Measurements from ENCODE around the gene SERPINA3. TPM values are rescaled to one million over a fixed set of nuclear protein-coding genes. Genes with fewer than 3 reads are reported as not detected.

Gene SERPINA3
- total RNA-seq, 1 experiment from 2014 or later: 0.17 TPM

GRCh38 chr14:94568186-94568585 lies 44.0 kb upstream of the SERPINA3 start:
- no TSS peak for BruUV-seq (replicated peaks)
- Histone ChIP-seq H3K36me3 (ENCODE audit: insufficient read depth, low read length, poor library complexity, severe bottlenecking) (no peaks in the 10 kb centered on the region), H3K4me3 (ENCODE audit: low read depth, low read length, poor library complexity, severe bottlenecking) (no peak overlapping the region), H3K27me3 (replicated peaks; ENCODE audit: insufficient read depth, low read depth, low read length, poor library complexity) (no peaks in the 10 kb centered on the region), H3K9me3 (ENCODE audit: low read depth, low read length, poor library complexity, severe bottlenecking) (no peaks in the 10 kb centered on the region), H3K4me1 (ENCODE audit: insufficient read depth, low read length, poor library complexity, severe bottlenecking) (no peaks in the 10 kb centered on the region), H3K27ac (ENCODE audit: low read depth, low read length, poor library complexity, severe bottlenecking) (no peak overlapping the region)
- intact Hi-C loops (cut with micrococcal nuclease; ENCODE audit: unreplicated experiment): no loop called here
- ChIA-PET POLR2A (ENCODE audit: low non-redundant PET) (no interaction called here), CTCF (no interaction called here)
- DNase-seq (ENCODE audit: low spot score): no peak
- TF ChIP-seq CTCF (conservative IDR thresholded peaks at IDR 0.05; ENCODE audit: low read depth, low read length): no peak
- no peak for TF ChIP-seq EZH2 (IDR thresholded peaks at IDR 0.05; ENCODE audit: borderline replicate concordance, low read depth, low read length, poor library complexity, severe bottlenecking)

- H3K4me1 ChIP-seq (ENCODE audit: insufficient read depth, low read length, poor library complexity, severe bottlenecking): no peaks in the 10 kb centered on the region
- no peaks in the 10 kb centered on the region for H3K36me3 ChIP-seq (ENCODE audit: insufficient read depth, low read length, poor library complexity, severe bottlenecking)
- CTCF ChIA-PET: no interaction called here
- no peak for DNase-seq (ENCODE audit: low spot score)
- POLR2A ChIA-PET (ENCODE audit: low non-redundant PET): no interaction called here
- no peaks in the 10 kb centered on the region for H3K27me3 ChIP-seq (replicated peaks; ENCODE audit: insufficient read depth, low read depth, low read length, poor library complexity)
- no peak overlapping the region for H3K27ac ChIP-seq (ENCODE audit: low read depth, low read length, poor library complexity, severe bottlenecking)
- no peak overlapping the region for H3K4me3 ChIP-seq (ENCODE audit: low read depth, low read length, poor library complexity, severe bottlenecking)
- intact Hi-C loops (cut with micrococcal nuclease; ENCODE audit: unreplicated experiment): no loop called here
- TF ChIP-seq CTCF (conservative IDR thresholded peaks at IDR 0.05; ENCODE audit: low read depth, low read length) (no peak), EZH2 (IDR thresholded peaks at IDR 0.05; ENCODE audit: borderline replicate concordance, low read depth, low read length, poor library complexity, severe bottlenecking) (no peak)
- BruUV-seq (replicated peaks): no TSS peak
- no peaks in the 10 kb centered on the region for H3K9me3 ChIP-seq (ENCODE audit: low read depth, low read length, poor library complexity, severe bottlenecking)
Observed at GRCh38 chr14:94569381-94570001, 42.7 kb upstream of the SERPINA3 start.

GRCh38 chr14:94570002-94570400 lies 42.2 kb upstream of the SERPINA3 start:
- H3K4me3 ChIP-seq (ENCODE audit: low read depth, low read length, poor library complexity, severe bottlenecking): no peak overlapping the region
- BruUV-seq (replicated peaks): no TSS peak
- TF ChIP-seq CTCF (conservative IDR thresholded peaks at IDR 0.05; ENCODE audit: low read depth, low read length): no peak
- TF ChIP-seq EZH2 (IDR thresholded peaks at IDR 0.05; ENCODE audit: borderline replicate concordance, low read depth, low read length, poor library complexity, severe bottlenecking): no peak
- DNase-seq (ENCODE audit: low spot score): no peak
- no peak overlapping the region for H3K27ac ChIP-seq (ENCODE audit: low read depth, low read length, poor library complexity, severe bottlenecking)
- no peaks in the 10 kb centered on the region for H3K4me1 ChIP-seq (ENCODE audit: insufficient read depth, low read length, poor library complexity, severe bottlenecking)
- H3K36me3 ChIP-seq (ENCODE audit: insufficient read depth, low read length, poor library complexity, severe bottlenecking): no peaks in the 10 kb centered on the region
- intact Hi-C loops (cut with micrococcal nuclease; ENCODE audit: unreplicated experiment): no loop called here
- ChIA-PET POLR2A (ENCODE audit: low non-redundant PET) (no interaction called here), CTCF (no interaction called here)
- no peaks in the 10 kb centered on the region for H3K9me3 ChIP-seq (ENCODE audit: low read depth, low read length, poor library complexity, severe bottlenecking)
- no peaks in the 10 kb centered on the region for H3K27me3 ChIP-seq (replicated peaks; ENCODE audit: insufficient read depth, low read depth, low read length, poor library complexity)
